ENCODE data around the gene SCIMP.
"Not testable (repeated sequence)": the region's sequence is repeated elsewhere in the genome, so short reads cannot be mapped to it uniquely, and the experiment has no call there.

SCIMP gene

DNA sequence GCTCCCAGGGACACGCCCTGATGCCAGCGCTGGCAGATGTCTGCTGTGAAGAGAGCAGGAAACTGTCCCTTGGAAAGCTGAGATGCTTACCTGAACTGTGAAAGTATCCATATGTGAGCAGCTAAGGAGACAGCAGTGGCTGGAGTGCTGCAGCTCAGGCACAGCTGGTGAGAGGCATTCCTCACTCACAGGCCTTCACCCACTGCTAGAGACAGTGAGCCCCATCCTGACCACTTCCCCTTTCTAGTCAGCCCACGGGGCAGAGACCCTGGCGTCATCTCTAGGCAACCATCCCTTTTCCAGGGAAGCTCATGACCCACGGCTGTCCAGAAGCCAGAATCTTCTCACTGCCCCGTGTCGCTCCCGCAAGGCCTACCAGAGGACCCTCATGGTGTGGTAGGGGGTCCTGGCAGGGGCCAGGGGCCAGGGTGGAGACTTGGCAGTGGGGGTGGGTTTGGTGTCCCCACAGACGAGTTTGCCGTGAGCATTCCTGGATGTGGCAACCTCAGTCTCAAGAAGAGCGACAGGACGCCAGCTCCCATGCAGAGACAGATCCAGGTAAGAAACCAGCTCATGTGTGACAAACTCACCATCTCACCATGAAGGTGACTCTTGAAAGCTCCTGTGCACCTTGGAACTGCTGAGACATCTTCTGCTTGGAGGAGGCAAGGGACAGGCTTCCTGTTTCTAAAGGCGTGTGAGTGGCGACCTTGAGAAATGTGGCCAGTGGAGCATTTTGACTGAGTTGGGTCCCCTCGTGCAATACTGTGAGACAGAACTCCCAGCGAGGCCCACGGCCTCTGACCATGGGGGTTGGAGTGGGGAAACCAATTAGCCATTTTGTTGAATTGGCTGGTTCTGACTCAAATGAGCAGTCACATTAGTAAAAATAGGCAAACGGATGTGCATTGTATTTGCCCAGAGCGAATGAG lies at the start of gene SCIMP:
Gene SCIMP (minus strand): TSS at position 216 of the 932 bp plus-strand sequence. CDS start 105 bp downstream, at position 111.
- no peak for DNase-seq

DNA sequence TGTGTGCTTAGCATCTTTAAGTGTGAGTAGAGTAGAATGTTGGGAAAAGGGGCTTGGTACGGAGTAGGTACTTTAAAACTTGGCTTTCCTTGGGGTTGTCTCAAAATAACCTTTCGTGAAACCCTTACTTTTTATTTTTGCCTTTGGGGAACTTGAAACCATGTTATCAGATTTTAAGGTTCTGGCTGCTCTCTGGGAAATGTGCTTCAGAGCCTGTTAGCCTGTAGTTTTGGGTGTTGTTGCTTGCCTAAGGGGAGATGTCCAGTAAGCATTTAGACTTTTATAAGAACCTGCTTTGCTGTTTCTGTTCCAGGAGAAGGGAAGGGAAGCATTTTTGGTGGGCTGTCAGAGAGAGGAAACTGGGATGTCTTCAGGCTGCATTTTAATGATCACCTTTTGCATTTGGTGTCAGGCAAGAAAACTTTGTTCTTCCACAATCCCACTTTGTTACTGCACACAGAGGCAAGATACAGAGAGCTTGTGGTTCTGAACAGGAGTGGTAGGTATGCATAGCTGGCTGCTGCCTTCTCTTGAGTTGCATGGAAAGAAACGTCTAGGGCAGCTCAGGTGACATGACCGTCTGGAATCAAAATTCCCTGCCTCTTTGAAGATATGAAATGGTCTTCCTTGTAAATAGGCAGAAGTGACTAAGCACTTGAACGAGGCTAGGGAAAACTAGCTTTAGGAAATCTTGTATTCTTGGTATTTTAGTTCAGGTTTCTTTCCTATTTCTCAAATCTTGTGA lies 49.1 kb upstream of the SCIMP start:
- no peak for DNase-seq

DNA sequence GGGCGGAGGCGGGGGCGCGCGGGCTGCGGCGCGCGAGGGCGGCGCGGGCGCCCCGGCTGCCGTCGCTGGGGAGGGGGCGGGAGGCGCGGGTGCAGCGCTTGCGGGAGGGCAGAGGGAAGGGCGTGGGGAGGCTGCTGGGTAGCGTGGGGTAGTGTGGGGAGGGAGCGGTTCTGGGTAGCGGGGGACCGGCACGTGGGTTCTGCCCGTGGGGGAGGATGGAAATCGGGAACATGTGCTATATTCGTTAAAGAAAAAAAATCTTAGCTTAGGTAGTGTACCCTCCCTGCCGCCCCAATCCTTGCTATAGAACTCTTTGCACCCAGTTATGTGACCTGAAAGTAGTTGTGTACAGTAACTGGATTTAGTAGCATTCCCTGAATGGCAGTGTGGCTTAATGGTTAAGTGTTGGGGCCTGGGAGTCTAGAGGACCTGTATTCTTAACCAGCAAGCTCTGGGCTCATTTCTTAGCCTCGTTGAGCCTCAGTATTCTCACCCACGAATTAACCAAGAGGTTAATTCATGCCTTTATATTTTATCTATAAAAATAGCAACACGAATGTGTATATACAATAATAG lies 48.1 kb upstream of the SCIMP start:
- DNase-seq = peak in 1 of 4 experiments; percentile 22

DNA sequence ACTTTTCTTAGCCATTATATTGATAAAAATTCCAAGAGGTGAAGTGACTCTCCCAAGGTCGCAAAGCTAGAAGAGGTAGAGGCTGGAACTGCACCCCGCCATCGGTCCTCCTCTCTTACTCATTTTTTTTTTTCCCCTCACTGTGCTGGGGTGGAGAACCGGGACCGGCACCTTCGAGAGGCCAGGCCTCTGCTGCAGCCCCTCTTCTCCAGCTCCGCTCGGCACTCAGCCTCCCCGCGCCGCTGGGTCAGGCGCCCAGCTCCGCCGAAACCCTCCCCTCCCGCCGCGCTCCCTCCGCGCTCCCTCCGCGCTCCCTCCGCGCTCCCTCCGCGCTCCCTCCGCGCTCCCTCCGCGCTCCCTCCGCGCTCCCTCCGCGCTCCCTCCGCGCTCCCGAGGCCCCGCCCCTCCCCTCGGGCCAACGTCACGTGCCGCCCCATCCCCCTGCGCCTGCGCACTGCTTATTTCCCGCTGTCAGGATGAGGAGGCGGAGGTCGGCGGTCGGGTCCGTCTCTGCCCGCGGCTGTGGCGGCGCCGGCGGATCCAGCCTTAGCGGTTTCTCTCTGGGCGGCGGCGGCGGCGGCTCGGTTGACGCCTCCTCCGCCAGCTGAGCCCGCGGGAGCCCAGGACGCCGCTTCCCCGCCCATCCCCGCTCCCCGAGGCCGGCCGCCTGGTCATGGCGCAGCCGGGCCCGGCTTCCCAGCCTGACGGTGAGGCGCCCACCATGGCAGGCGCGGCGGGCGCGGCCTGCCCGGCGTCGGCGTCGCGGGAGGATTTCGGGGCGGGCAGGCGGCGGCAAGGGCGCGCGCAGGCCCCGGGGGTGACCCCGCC lies 47.4 kb upstream of the SCIMP start, which contains the start of gene RABEP1:
Gene RABEP1 (plus strand): TSS at position 471 of the 828 bp plus-strand sequence. CDS start 203 bp downstream, at position 674.
- peak; percentile 81 to 90 (median 84) for DNase-seq

DNA sequence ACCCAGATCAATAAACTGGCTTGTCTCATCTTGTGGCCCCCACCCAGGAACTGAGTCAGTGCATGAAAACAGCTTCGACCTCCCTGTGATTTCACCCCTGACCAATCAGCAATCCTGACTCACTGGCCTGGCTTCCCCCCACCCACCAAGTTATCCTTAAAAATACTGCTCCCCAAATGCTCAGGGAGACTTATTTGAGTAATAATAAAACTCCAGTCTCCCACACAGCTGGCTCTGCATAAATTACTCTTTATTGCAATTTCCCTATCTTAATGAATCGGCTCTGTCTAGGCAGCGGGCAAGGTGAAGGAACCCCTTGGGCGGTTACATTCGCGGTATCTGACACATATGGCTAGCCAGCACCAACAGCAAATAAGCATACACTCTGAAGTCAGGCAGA lies 37.7 kb upstream of the SCIMP start:
- no peak for DNase-seq

DNA sequence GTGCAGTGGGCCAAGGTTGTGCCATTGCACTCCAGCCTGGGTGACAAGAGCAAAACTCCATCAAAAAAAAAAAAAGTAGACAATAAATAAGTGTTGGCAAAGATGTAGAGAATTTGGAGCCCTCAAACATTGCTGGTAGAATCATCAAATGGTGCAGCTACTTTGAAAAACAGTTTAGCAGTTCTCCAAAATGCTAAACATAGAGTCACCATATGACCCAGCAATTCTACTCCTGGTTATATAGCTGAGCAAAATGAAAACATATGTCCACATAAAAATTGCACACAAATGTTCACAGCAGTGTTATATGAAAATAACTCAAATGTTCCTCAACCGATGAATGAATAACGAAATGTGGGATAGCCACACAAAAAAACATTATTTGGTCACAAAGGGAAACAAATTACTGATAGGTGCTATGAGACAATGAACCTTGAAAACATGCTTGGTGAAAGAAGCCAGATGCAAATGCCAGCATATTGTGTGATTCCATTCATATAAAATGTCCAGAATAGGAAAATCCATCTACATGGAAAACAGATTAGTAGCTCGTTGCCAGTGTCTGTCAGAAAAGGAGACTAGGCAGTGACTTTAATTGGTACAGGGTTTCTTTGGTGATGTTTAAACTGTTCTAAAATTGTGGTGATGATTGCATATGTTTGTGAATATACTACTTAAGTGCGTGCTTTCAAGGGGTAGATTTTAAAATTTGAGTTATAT lies 34.7 kb upstream of the SCIMP start:
- DNase-seq = no peak

DNA sequence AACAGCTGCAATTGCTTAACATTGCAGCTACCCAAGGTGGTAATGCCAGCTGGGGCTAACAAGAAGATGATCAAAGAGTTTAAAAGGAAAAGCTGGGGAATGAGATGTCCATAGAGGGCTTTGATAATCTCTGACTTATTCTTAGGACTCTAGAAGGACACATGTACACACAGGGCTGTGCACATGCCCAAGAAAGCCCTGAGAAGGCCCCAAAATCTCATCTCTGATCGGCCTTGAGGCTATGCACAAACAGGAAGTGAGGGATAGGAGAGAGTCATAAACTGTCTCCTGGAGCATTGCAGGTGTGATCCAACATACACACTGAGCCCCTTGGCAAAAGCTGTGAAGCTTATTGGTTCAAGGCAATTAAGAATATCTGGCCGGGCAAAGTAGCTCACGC lies 30.2 kb upstream of the SCIMP start:
- DNase-seq = no peak

DNA sequence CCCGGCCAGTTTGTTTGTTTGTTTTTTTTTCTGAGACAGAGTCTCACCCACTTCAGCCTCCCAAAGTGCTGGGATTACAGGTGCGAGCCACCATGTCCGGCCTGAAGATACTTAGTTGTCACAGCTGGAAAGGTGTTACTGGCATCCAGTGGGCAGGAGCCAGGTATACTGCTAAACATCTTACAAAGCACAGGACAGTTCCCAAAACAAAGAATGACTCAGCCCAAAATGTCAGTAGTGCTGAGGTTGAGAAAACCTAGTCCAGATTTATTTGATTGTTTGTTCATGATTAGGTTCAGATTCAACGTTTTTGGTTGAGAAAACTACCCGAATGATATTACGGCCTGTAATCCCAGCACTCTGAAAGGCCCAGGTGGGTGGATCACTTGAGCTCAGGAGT lies 28.8 kb upstream of the SCIMP start:
- no peak for DNase-seq

DNA sequence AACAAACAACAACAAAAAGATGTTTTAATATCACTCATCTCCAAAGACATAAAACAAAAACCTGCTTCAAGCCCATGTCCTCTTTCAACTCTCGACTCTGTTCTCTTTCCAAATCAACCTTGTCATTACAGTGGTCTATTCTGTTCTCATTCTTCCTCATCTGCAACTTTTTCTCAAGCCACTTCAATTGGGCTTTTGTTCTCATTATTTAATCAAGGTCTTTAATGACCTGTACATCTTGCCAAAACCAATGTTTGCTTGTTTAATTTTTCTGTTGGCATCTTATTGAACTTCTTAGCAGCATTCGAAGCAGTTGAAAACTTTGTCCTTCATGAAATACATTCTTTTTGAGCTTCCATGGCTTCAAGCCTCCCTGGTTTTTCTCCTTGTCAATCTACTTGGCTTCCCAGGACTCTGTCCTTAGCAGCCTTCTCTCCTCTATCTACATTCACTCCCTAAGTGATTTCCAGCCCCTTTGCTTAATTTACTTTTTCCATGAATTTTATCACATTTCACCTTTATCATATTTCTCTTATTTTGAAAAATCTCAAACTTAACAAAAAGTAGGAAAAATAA lies 27.8 kb upstream of the SCIMP start:
- no peak for DNase-seq

DNA sequence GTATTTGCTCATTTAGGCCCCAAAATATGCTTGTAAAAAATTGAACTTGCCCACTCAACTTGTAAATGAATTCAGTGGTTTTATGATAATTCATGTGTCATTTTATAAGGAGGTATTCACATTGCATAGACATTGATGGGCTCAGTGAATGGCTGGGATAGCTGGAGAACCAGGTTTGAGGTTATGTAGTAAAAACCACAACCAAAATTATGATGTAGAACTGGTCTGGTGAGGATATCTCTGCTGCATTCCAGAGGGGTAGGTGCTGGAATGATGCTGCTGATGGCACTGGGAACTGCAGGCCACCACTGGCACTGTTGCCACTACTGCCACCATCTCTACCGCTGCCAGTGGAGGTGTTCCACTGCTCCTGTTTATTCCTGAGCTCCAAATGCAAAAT lies 25.9 kb upstream of the SCIMP start:
- no peak for DNase-seq

DNA sequence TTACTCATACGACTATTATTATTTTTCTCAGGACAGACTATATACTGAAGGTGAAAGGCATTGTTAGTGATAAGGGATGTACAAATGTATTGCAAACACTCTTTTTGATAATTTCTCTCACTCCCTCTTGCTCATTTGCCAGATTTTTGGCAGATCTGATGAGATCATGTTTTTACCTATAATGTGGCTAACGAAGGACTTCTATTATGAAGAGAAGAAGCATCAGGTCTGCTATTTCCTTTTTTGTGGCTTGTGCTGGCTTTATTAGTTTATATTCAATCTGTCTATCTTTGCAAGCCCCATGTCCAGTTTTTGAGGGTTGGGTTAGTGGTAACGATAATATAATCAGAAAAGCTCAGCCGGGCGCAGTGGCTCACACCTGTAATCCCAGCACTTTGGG lies 22.5 kb upstream of the SCIMP start:
- DNase-seq = no peak

DNA sequence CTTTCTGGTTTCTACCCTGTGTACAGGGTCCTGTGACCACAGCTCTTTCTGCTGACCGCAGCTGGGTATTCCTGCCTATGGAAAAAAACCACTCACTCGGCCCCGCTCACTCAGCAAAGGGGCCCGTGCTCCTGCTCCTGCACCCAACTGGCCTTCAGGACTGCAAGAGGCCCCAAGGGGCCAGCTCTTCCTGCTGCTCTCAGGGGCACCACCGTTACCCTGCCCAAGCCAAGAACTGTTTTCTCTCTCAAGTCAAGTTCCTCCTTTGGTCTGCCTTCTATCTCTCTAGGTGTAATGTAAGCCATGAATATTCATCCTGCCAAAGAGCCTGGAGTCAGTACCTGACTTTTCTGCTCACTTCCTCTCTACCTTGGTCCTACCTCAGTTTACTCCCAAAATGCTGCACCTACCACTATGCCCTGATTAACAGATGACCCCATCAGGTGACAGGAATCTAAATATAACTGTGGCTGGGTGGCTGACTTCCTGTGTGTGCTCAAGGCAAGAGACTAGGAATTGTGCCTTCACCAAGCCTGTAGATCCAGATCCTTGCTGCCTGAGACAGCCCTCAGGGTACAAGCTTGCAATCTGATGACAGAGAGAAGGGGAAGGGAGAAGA lies 20.4 kb upstream of the SCIMP start:
- DNase-seq = no peak

DNA sequence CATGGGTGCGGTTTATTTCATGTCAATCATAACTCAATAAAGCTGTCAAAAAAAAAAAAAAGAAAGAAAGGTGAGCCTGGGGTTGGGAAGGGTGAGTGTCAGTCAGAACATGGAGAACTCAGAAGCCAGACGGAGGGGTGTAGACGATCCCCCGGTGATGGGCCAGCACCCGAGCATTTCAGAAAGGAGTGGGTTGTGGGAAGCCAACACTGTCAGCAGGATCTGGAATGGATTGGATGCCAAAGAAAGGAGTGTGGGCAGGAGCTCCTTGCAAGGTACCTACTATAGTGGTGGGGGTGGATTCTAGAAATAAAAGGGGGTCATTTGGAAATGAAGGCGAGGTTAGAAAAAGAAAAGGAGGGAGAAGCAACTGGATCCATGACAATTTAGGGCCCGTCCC lies 19.8 kb upstream of the SCIMP start:
- no peak for DNase-seq

DNA sequence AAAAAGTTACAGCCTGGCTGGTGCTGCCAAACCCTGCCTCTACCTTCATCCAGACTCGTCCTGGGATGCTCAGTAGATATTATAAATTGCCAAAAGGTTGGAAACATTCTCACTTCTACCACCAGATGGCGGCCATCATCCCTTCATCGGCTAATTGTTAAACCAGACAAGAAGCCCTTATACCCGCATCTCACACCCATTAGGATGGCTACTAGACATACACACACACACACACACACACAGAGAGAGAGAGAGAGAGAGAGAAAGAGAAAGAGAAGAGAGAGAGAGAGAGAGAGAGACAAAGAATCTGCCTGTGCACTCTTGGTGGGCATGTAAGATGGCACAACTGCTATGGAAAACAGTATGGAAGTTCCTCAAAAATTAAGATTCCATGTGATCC lies 15.0 kb upstream of the SCIMP start:
- peak; percentile 24 to 48 (median 32) for DNase-seq

DNA sequence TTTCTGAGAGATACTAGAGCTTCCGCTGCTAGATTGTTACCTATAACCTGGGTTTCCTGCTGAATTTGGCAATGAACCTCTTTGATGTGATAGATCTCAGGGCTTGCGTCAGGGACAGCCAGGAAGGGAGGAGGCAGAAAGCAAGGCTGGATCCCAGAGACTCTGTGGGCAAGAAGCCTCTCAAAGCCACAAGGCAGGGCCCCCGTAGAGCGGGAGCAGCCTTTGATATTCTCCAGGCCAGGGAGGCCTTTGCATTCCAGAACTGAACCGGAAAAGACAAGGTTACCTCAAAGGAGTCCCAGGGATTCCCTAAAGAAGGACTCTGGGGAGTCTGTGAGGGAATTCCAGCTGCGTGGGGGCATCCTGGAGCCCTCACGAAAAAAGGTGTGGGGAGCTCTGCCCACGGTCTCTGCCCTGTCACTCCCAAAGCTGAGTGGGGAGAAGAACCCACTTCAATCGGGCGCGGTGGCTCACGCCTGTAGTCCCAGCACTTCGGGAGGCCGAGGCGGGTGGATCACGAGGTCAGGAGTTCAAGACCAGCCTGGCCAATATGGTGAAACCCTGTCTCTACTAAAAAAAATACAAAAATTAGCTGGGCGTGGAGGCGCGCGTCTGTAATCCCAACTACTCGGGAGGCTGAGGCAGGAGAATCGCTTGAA lies 14.3 kb upstream of the SCIMP start:
- DNase-seq = no peak

DNA sequence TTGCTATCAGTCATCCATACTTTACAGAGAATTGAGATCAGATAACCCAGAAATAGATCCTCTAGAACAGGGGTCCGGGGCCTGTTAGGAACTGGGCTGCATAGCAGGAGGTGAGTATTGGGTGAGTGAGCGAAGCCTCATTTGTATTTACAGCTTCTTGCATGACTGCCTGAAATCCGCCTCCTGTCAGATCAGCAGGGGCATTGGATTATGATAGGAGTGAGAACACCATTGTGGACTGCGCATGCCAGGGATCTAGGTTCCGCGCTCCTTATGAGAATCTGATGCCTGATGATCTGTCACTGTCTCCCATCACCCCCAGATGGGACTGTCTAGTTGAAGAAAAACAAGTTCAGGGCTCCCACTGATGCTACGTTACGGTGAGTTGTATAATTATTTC lies 13.0 kb upstream of the SCIMP start:
- no peak for DNase-seq

DNA sequence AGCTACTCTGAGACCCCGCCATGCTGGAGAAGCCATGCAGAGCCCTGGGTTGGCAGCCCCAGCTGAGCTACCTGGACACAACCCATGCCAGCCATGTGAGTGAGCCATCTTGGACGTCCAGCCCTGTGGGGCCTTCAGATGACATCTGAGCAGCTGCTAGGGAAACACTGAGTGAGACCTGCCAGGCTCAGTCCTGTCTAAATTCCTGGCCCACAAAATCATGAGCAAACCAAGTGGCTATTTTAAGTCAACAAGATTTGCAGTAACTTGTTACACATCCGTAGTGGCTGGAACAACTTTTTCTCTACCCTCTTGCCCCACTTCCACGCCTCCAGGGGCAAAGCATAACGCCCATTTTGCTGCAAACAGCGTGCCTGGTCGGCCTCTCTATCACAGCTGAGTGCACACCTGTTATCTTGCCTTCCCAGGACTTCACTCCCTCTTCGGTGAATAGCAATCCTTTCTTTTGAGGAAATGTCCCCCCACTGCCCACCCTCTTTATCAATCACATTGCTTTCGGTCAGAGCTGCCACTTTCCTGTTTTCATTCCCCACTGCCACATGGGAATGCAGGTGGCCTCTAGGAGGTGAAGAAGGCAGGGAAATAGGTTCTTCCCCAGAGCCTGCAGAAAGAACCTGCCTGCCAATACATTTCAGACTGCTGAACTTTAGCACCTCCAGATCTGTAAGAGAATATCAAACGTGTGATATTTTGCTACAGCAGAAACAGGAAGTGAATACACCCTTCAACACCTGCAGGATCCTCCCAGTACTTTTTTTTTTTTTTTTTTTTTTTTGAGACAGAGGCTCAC lies 7.4 kb upstream of the SCIMP start:
- no peak for DNase-seq

DNA sequence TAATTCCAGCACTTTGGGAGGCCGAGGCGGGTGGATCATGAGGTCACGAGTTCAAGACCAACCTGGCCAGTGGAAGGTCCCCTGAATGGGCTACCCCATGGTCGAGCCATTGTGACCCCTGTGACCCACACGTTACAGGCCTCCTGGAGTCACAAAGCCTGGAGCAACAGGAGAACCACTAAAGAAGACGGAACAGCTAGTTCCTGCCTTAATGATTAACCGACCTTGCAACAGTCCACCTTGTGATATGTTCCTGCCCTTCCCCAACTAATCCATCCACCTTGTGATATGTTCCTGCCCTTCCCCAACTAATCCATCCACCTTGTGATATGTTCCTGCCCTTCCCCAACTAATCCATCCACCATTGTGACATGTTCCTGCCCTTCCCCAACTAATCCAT lies 5.1 kb upstream of the SCIMP start:
- DNase-seq = not testable (repeated sequence)

DNA sequence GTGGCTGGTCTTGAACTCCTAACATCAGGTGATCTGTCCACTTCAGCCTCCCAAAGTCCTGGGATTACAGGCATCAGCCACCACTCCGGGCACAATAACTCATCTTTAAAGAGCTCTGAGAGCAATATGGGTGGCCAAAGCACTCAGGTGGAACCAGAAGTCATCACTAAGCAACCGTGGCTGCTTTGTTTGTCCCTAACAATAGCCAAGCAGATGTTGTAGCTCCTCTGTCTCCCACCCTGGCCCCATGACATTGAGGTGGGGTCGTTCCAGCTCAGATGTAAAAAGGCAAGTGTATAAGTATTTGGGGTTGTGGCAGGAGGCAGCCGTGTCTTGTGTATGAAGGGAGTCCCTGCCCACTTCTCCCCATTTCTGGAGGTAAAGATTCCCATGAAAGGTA lies 3.7 kb upstream of the SCIMP start:
- DNase-seq = no peak
